ENCODE measurements around the gene TSPAN15.

The TSPAN15 gene

DNA sequence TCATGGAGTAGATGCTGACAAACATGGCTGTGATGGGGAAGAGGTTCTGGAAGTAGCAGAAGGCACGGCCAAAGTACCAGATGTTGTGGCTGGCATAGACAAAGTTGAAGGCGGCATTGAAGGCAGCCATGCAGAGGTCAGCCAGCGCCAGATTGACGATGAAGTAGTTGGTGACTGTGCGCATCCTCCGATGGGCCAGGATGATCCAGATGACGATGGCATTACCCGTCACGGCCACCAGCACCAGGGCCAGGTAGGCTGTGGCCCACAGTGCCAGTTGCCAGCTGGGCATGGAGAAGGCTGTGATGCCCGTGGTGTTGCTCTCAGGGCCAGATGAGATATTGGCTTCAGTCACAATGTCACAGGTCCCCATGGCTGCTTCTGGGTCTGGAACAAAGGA is 35.3 kb upstream of the TSPAN15 start:
- H3F3A ChIP-seq (ENCODE audit: insufficient read depth), result no peaks in the 10 kb centered on the region
- H3K4me2 ChIP-seq (ENCODE audit: low read depth, low read length, poor library complexity, severe bottlenecking), result no peak overlapping the region
- H3K27me3 ChIP-seq (ENCODE audit: low read length), result no peaks in the 10 kb centered on the region
- no peaks in the 10 kb centered on the region for H3K36me3 ChIP-seq (ENCODE audit: low read length)
- H3K9ac ChIP-seq (ENCODE audit: low read length), result no peak overlapping the region
- H3K4me3 ChIP-seq (ENCODE audit: insufficient read depth, low read length, poor library complexity, severe bottlenecking), result no peak overlapping the region
- no peaks in the 10 kb centered on the region for H3K79me2 ChIP-seq (ENCODE audit: insufficient read depth, low read length)
- no peaks in the 10 kb centered on the region for H4K20me1 ChIP-seq (ENCODE audit: low read depth, low read length)
- no peaks in the 10 kb centered on the region for H3K9me3 ChIP-seq (ENCODE audit: insufficient read depth, low read length)
- H2AFZ ChIP-seq (ENCODE audit: low read depth, low read length, severe bottlenecking), result no peak overlapping the region
- TF ChIP-seq EZH2phosphoT487 (conservative IDR thresholded peaks at IDR 0.05; ENCODE audit: low read length), result no peak
- TF ChIP-seq, protein P1, sequence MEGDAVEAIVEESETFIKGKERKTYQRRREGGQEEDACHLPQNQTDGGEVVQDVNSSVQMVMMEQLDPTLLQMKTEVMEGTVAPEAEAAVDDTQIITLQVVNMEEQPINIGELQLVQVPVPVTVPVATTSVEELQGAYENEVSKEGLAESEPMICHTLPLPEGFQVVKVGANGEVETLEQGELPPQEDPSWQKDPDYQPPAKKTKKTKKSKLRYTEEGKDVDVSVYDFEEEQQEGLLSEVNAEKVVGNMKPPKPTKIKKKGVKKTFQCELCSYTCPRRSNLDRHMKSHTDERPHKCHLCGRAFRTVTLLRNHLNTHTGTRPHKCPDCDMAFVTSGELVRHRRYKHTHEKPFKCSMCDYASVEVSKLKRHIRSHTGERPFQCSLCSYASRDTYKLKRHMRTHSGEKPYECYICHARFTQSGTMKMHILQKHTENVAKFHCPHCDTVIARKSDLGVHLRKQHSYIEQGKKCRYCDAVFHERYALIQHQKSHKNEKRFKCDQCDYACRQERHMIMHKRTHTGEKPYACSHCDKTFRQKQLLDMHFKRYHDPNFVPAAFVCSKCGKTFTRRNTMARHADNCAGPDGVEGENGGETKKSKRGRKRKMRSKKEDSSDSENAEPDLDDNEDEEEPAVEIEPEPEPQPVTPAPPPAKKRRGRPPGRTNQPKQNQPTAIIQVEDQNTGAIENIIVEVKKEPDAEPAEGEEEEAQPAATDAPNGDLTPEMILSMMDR (IDR thresholded peaks at IDR 0.05; ENCODE audit: insufficient read depth, low read length, poor library complexity, severe bottlenecking), result no peak
- no peaks in the 10 kb centered on the region for H3K9me2 ChIP-seq (replicated peaks; ENCODE audit: insufficient read depth, low read length)
- H3K27ac ChIP-seq (ENCODE audit: low read depth, low read length), result no peak overlapping the region

DNA sequence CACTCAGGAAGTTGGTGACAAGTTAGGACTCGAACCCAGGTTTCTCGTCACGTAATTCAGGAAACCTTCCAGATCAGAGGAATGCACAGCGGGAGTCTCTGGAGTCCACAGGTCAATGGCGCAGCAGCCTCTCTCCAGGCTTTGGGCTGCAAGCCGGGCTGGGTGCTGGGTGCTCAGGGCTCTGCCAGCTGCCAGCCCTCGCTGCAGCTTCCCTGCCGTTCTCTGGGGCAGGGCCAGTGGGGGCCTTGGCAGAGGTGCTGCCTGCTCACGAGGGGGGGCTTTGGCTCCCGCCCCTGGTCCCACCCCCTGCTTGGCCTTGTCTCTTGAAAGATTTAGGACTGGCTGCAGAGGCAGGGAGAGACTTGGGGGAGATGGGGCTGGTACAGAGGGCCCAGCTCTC is 34.6 kb upstream of the TSPAN15 start, which contains the start of gene TACR2:
TSS of gene TACR2 (minus strand) at position 224 of the 400 bp plus-strand sequence. CDS start 595 bp downstream, outside the sequence.
- H3K27me3 ChIP-seq (ENCODE audit: low read length), result no peaks in the 10 kb centered on the region
- H3K36me3 ChIP-seq (ENCODE audit: low read length), result no peaks in the 10 kb centered on the region
- no peak within 1 kb of the TSS for H2AFZ ChIP-seq (ENCODE audit: low read depth, low read length, severe bottlenecking)

DNA sequence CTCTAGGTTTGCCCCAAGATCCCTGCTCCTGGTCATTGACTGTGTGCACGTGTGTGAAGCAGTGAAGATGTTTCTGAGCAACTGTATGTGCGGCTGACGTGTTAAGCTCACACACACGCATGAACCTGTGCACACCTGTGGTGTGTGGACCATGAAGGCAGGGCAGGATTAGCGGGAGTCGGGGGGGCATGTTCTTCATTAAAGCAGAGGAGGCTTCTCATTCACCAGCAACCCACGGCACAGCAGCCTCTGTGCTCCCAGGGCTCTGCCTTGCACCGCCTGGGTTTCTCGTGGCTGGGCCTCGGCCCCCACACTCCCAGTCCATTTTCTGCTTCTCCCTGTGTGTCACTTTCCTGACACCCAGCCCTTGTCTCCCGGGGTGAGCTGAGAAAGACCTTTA is 33.7 kb upstream of the TSPAN15 start:
- H3K9me3 ChIP-seq (ENCODE audit: insufficient read depth, low read length), result no peaks in the 10 kb centered on the region
- TF ChIP-seq EZH2phosphoT487 (conservative IDR thresholded peaks at IDR 0.05; ENCODE audit: low read length), result no peak
- TF ChIP-seq, protein P1 (IDR thresholded peaks at IDR 0.05; ENCODE audit: insufficient read depth, low read length, poor library complexity, severe bottlenecking), result no peak
- no peak overlapping the region for H3K27ac ChIP-seq (ENCODE audit: low read depth, low read length)
- no peaks in the 10 kb centered on the region for H3K9me2 ChIP-seq (replicated peaks; ENCODE audit: insufficient read depth, low read length)
- no peaks in the 10 kb centered on the region for H3K79me2 ChIP-seq (ENCODE audit: insufficient read depth, low read length)
- H2AFZ ChIP-seq (ENCODE audit: low read depth, low read length, severe bottlenecking), result no peak overlapping the region
- H3K4me3 ChIP-seq (ENCODE audit: insufficient read depth, low read length, poor library complexity, severe bottlenecking), result no peak overlapping the region
- H3K27me3 ChIP-seq (ENCODE audit: low read length), result no peaks in the 10 kb centered on the region
- no peaks in the 10 kb centered on the region for H3K36me3 ChIP-seq (ENCODE audit: low read length)
- no peak overlapping the region for H3K4me2 ChIP-seq (ENCODE audit: low read depth, low read length, poor library complexity, severe bottlenecking)
- H3K9ac ChIP-seq (ENCODE audit: low read length), result no peak overlapping the region
- no peaks in the 10 kb centered on the region for H3F3A ChIP-seq (ENCODE audit: insufficient read depth)
- H4K20me1 ChIP-seq (ENCODE audit: low read depth, low read length), result no peaks in the 10 kb centered on the region

More for the DNA sequence above, 34.6 kb upstream of the TSPAN15 start, which contains the start of gene TACR2:
- no peak within 1 kb of the TSS for H3K27ac ChIP-seq (ENCODE audit: low read depth, low read length)
- H3F3A ChIP-seq (ENCODE audit: insufficient read depth), result no peaks in the 10 kb centered on the region
- no peak within 1 kb of the TSS for H3K4me3 ChIP-seq (ENCODE audit: insufficient read depth, low read length, poor library complexity, severe bottlenecking)
- H3K9me2 ChIP-seq (replicated peaks; ENCODE audit: insufficient read depth, low read length), result no peaks in the 10 kb centered on the region
- no peaks in the 10 kb centered on the region for H3K9me3 ChIP-seq (ENCODE audit: insufficient read depth, low read length)
- H3K4me2 ChIP-seq (ENCODE audit: low read depth, low read length, poor library complexity, severe bottlenecking), result no peak within 1 kb of the TSS
- H4K20me1 ChIP-seq (ENCODE audit: low read depth, low read length), result no peaks in the 10 kb centered on the region
- no peaks in the 10 kb centered on the region for H3K79me2 ChIP-seq (ENCODE audit: insufficient read depth, low read length)
- no peak for TF ChIP-seq EZH2phosphoT487 (conservative IDR thresholded peaks at IDR 0.05; ENCODE audit: low read length)
- TF ChIP-seq, protein P1 (IDR thresholded peaks at IDR 0.05; ENCODE audit: insufficient read depth, low read length, poor library complexity, severe bottlenecking), result no peak
- H3K9ac ChIP-seq (ENCODE audit: low read length), result no peak within 1 kb of the TSS

Measured in SU-DHL-6 (cell line).